Activated T-cell treated with anti-CD3 and anti-CD28 coated beads, Interleukin-2, amount 50 U/mL, for 48 hours (primary cell): ENCODE data around the gene CROCC2.

ENCODE experiments used
- DNase-seq, 2 experiments: peaks; one replicate each; pipeline ENCODE4 v3.0.0-alpha.2; 2020

The CROCC2 gene

GRCh38 chr2:240925191-240925567, 19.0 kb downstream of the CROCC2 start:
- peak; percentile 18 to 27 for DNase-seq

- DNase-seq: peak; percentile 16
These were observed 19.7 kb downstream of the CROCC2 start for GRCh38 chr2:240925568-240926515.

GRCh38 chr2:240926516-240927389, 20.6 kb downstream of the CROCC2 start:
- DNase-seq: peak; percentile 10 to 16

- no peak for DNase-seq
These were observed 21.2 kb downstream of the CROCC2 start for GRCh38 chr2:240927390-240927781.

GRCh38 chr2:240928476-240929363, 22.6 kb downstream of the CROCC2 start:
- DNase-seq: peak; percentile 9 to 12

- DNase-seq: peak; percentile 12
These were observed 23.4 kb downstream of the CROCC2 start for GRCh38 chr2:240929364-240930095.

GRCh38 chr2:240930096-240930630, 24.0 kb downstream of the CROCC2 start:
- peak; percentile 2 to 12 for DNase-seq

- peak; percentile 2 to 10 for DNase-seq
These were observed 24.6 kb downstream of the CROCC2 start for GRCh38 chr2:240930631-240931318.

GRCh38 chr2:240931319-240931949, 25.3 kb downstream of the CROCC2 start:
- peak; percentile 6 to 10 for DNase-seq

- DNase-seq: peak; percentile 4 to 5
These were observed 26.0 kb downstream of the CROCC2 start for GRCh38 chr2:240932001-240932723.

- DNase-seq: peak in 1 of 2 experiments; percentile 2
These were observed 26.6 kb downstream of the CROCC2 start for GRCh38 chr2:240932724-240933047.

- peak; percentile 12 for DNase-seq
These were observed 27.2 kb downstream of the CROCC2 start for GRCh38 chr2:240933048-240933965.

GRCh38 chr2:240933966-240934700, 28.0 kb downstream of the CROCC2 start:
- peak; percentile 10 to 12 for DNase-seq

GRCh38 chr2:240934701-240935102, 28.6 kb downstream of the CROCC2 start:
- DNase-seq: peak; percentile 3 to 5

- peak in 1 of 2 experiments; percentile 2 for DNase-seq
These were observed 29.2 kb downstream of the CROCC2 start for GRCh38 chr2:240935103-240935876.

GRCh38 chr2:240936106-240936505, 30.0 kb downstream of the CROCC2 start:
- DNase-seq: no peak

GRCh38 chr2:240946046-240946445, 39.9 kb downstream of the CROCC2 start:
- no peak for DNase-seq
